ENCODE measurements around the gene PIK3AP1. TPM values are rescaled to one million over a fixed set of nuclear protein-coding genes. Genes with fewer than 3 reads are reported as not detected.

PIK3AP1 gene
- total RNA-seq, 1 donor from 2014 or later, result 0.49 TPM

- H3K9me3 Mint-ChIP-seq (ENCODE audit: unreplicated experiment), result no peaks in the 10 kb centered on the region
- no peak for DNase-seq
- no peaks in the 10 kb centered on the region for H3K27me3 Mint-ChIP-seq (ENCODE audit: unreplicated experiment)
- TF ChIP-seq CTCF (IDR thresholded peaks at IDR 0.05; ENCODE audit: partially characterized antibody, unreplicated experiment), result no peak
- H3K4me3 Mint-ChIP-seq (ENCODE audit: unreplicated experiment), result no peak overlapping the region
- H3K27ac Mint-ChIP-seq (ENCODE audit: unreplicated experiment), result no peak overlapping the region
- H3K36me3 Mint-ChIP-seq (ENCODE audit: unreplicated experiment), result no peaks in the 10 kb centered on the region
- peaks cover 1% of the 10 kb centered on the region for H3K4me1 Mint-ChIP-seq (ENCODE audit: low read depth, unreplicated experiment)
These were observed 46.8 kb downstream of the PIK3AP1 start for GRCh38 chr10:96673318-96674099.

- H3K9me3 Mint-ChIP-seq (ENCODE audit: unreplicated experiment), result no peaks in the 10 kb centered on the region
- no peaks in the 10 kb centered on the region for H3K36me3 Mint-ChIP-seq (ENCODE audit: unreplicated experiment)
- no peak overlapping the region for H3K27ac Mint-ChIP-seq (ENCODE audit: unreplicated experiment)
These were observed 47.7 kb downstream of the PIK3AP1 start for GRCh38 chr10:96672481-96673175.

GRCh38 chr10:96671211-96671890 lies 49.0 kb downstream of the PIK3AP1 start:
- Mint-ChIP-seq H3K4me1 (ENCODE audit: low read depth, unreplicated experiment) (peaks cover 1% of the 10 kb centered on the region), H3K4me3 (ENCODE audit: unreplicated experiment) (no peak overlapping the region)
- TF ChIP-seq CTCF (IDR thresholded peaks at IDR 0.05; ENCODE audit: partially characterized antibody, unreplicated experiment), result no peak

More at GRCh38 chr10:96672481-96673175, 47.7 kb downstream of the PIK3AP1 start:
- H3K27me3 Mint-ChIP-seq (ENCODE audit: unreplicated experiment), result no peaks in the 10 kb centered on the region
- TF ChIP-seq CTCF (IDR thresholded peaks at IDR 0.05; ENCODE audit: partially characterized antibody, unreplicated experiment), result no peak
- H3K4me1 Mint-ChIP-seq (ENCODE audit: low read depth, unreplicated experiment), result peaks cover 1% of the 10 kb centered on the region
- DNase-seq, result no peak
- no peak overlapping the region for H3K4me3 Mint-ChIP-seq (ENCODE audit: unreplicated experiment)

GRCh38 chr10:96670786-96671185 lies 49.5 kb downstream of the PIK3AP1 start:
- Mint-ChIP-seq H3K27ac (ENCODE audit: unreplicated experiment) (no peak overlapping the region), H3K4me1 (ENCODE audit: low read depth, unreplicated experiment) (peaks cover 1% of the 10 kb centered on the region), H3K27me3 (ENCODE audit: unreplicated experiment) (no peaks in the 10 kb centered on the region), H3K4me3 (ENCODE audit: unreplicated experiment) (no peak overlapping the region), H3K36me3 (ENCODE audit: unreplicated experiment) (no peaks in the 10 kb centered on the region), H3K9me3 (ENCODE audit: unreplicated experiment) (no peaks in the 10 kb centered on the region)
- no peak for DNase-seq
- no peak for TF ChIP-seq CTCF (IDR thresholded peaks at IDR 0.05; ENCODE audit: partially characterized antibody, unreplicated experiment)

More at GRCh38 chr10:96671211-96671890, 49.0 kb downstream of the PIK3AP1 start:
- H3K36me3 Mint-ChIP-seq (ENCODE audit: unreplicated experiment), result no peaks in the 10 kb centered on the region
- DNase-seq, result no peak
- no peaks in the 10 kb centered on the region for H3K9me3 Mint-ChIP-seq (ENCODE audit: unreplicated experiment)
- H3K27me3 Mint-ChIP-seq (ENCODE audit: unreplicated experiment), result no peaks in the 10 kb centered on the region
- H3K27ac Mint-ChIP-seq (ENCODE audit: unreplicated experiment), result no peak overlapping the region

Measured in glutamatergic neuron (in vitro differentiated cells).